Left forelimb (tissue), 1 donor: ENCODE measurements around the gene CCBE1.

Experiments
- DNase-seq: peaks from one replicate; pipeline ENCODE4 v3.0.0-alpha.2; 2018; ENCODE audit warnings: low spot score

The CCBE1 gene

DNA sequence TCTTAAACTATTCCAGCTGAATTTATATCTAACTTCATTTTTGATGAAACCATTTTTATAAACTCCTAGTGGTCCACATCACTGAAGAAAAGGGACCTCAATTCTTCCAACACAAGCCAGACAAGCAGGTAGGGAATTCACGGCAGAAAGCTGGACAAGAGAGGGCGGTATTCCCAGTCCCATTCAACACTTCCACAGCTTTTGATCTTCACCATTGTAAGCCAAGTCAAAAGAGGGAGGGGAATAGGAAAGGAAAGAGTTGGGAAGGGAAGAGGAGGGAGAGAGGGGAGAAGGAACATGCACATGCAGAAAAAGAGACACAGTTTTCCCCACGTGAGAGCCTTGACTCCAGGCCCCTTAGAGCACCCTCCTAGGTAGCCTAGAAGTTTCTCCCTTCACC lies 77.4 kb downstream of the CCBE1 start:
- DNase-seq: no peak

DNA sequence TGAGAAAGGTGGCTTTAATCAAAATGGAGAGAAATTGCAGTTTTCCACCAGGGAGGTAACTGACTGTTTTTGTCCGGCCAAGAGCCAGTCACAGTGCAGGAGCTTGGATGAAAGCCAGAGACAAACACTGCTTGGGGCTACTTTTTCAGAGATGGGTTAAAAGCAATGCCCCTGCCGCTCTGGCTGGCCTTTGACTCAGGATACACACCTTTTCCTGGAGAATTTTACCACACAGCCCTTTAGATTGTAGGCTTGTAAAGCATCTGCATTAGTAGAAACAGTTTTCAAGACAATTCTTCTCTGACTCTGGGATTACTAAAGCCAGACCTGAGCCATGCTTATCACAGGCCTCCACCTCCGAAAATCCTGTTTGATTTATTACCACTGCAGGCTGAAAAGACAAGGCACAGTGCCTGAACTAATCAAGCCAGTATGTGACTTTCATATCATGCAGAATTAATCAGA lies 79.7 kb downstream of the CCBE1 start:
- no peak for DNase-seq

DNA sequence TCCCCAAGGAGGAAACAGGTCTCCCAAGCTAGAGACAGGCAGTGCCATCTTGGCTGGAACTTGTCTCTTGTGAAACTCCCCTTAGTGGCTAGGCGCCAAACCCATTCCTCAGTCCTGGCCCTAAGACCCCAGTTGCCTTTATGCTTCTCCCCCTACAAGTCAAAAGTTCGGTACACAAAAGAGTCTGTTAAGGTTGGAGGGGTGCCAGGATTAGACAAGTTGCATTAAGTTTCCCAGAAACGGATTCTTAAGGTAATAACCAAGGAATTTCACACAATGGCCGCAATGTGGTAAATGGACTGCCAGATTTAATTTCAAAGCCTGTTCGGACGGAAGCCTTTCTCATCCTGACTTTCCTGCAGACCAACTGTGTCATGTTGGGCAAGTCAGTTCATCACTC lies 80.7 kb downstream of the CCBE1 start:
- DNase-seq: no peak

- no peak for DNase-seq
These were observed 83.3 kb downstream of the CCBE1 start for GRCh38 chr18:59613903-59614302.

- DNase-seq: no peak
These were observed 84.8 kb downstream of the CCBE1 start for GRCh38 chr18:59612381-59612780.

- DNase-seq: no peak
These were observed 86.6 kb downstream of the CCBE1 start for GRCh38 chr18:59610546-59611140.

GRCh38 chr18:59609654-59610053 lies 87.6 kb downstream of the CCBE1 start:
- DNase-seq: no peak

DNA sequence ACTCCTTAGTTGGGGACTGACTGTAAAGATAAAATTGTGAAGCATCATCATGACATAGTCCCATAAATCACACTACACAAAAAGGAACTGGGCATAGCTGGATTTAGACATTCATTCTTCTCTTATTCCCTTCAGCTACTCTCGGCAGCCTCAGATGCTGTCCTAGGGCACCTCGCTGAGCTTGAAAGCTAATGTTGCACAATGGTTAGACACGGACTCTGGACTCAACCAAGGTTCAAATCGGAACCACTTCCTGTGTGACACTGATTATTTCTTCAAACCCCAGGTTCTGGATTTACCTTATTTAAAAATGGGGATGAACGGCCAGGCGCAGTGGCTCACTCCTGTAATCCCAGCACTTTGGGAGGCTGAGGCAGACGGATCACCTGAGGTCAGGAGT lies 89.8 kb downstream of the CCBE1 start:
- no peak for DNase-seq

DNA sequence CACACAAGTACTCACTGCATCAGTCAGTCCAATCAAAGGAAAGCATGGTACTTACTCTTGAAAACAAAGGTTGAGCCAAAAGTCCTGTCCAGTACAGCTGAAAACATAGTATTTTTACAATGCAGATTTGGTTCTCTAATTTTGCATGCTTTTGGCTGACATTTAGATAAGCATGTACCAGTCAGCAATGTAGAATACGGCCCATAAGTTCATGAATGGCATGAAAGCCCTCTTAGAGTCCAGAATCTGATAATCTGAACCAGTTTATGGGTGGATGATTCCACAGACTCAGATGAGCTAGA lies 90.2 kb downstream of the CCBE1 start:
- DNase-seq: no peak

DNA sequence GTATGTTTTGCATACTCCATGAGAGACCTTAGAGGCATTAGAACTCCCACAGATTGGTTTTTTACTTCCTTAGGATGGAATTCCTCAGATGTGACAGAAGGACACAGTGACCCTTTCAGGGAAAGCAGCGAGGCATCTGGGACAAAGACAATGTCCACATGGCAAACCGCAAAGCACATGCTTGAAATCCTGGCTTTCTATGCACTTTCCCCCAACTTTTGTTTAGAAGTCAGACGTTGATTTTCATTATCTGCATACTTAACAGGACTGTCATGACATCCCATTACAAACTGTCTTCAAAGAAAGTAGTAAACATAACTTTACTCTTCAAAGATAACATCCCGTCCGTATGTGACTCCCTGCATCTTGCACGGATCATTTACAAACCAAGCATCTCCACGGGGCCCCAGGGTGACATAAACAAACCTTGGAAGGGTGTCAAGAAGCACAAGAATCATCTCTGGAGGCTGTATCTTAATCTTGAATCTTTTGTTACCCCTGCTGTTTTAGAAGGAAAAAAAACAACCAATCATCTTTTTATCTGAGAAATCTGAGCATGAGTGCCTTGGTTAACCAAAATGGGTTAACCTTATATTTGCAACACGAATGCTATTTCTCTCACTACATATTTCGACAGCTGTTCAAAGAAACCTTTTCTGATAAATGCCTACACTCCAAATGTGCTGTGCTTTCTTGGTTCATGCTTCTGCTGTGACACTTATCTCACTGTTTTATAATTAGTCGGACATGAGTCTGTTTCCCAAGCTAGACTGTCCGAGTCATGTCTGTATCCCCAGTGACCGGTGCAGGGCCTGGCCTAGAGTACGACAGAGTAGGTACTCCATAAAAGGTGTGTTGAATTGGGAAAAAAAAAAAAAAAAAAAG lies 90.8 kb downstream of the CCBE1 start:
- DNase-seq: no peak

DNA sequence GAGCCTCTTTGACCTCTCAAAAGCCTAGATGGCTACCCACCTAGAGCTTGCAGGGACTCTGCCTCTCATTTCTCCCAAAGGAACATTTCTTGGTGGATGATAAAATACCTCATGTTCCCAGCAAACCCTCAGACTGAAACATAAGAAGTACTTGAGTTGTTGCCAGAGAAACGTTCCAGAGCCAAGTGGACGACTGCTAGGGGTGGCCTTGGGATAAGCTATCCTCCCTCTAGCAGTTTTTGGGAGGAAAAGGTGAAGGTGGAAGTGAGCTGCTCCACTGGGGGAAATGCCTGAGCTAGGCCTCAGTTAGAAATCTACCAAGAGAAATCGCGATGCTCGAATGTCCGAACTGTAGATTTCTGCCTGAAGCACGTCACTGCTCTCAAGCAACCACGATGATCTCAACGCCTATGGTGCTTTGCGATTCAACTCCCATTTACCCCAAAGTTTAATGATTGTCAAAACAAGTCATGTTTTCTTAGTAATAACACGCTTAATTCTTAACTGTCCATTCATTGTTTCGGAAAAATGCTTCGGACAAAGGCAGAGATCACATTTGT lies 91.5 kb downstream of the CCBE1 start:
- no peak for DNase-seq

DNA sequence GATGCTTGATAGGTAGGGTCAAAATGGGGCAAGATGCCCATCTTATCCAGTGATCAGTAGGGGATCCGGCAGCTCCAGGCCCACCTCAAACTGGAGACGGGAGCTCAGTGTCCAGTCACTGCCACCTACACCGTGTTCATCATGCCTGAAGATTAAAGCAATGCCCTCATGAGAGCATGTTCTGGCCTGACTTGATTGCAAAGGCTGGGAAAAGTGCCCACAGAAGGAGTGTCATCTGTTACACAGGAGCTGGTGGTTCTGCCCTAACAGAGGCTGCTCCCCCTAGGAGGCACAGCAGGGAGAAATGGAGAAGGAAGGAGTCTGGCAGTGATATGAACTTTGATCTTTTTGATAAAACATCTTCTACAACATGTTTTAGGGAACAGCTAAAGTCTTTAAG lies 92.3 kb downstream of the CCBE1 start:
- DNase-seq: no peak

DNA sequence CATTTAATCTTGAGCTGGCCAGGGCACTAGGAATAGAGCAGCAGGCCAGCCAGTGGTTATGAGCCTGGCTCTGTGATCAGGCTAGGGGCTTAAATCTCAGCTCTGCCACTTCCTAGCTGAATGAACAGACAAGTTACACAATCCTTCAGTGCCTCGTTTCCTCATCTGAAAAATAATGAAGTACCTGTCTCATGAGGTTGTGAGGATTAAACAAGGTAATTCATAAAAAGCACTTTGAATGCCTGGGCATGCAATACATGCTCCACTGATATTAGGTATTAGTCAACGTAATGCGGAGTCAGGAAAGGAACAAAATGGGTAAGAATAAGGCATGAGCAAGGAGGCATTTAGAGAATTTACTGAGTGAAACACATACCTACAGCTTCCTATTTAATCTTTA lies 100.2 kb downstream of the CCBE1 start:
- DNase-seq: no peak

GRCh38 chr18:59593291-59593717 lies 103.9 kb downstream of the CCBE1 start:
- DNase-seq: no peak

GRCh38 chr18:59592624-59593023 lies 104.6 kb downstream of the CCBE1 start:
- DNase-seq: no peak

DNA sequence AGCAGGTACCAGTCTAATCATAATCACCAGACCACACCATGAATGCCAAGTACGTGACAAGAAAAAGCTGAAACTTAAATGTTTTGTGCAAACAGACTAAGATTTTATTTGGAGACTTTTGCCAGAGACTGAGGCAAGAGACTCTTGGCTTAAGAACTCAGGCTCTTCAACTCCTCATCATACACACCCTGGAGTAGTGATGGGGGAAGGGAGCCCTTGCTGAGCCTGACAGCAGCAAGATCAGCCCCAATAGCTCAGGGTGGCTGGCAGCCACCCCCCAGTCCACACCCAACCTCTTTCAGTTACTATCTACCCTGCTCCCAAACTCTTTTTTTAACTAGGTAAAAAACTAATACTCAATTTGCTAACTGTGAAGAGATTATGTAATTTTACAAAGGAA lies 114.8 kb downstream of the CCBE1 start:
- DNase-seq: no peak

DNA sequence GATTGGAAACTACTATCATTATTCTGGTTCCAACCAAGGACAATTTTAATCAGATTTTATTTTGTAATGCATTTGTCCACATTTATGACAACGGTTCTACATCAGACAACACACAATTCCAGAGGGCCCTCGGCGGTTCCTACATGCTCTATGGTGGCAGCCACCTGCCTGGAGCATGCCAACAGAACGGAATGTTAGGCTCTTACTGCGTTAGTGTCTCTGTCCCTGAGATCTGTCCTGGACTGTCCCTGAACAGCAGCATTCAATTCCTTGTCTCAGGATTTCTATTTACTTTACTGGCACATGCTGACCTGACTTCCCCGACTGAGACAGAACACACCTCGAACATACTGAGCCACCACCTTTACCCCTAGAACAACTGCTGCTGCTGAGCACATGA lies 117.7 kb downstream of the CCBE1 start:
- DNase-seq: no peak

DNA sequence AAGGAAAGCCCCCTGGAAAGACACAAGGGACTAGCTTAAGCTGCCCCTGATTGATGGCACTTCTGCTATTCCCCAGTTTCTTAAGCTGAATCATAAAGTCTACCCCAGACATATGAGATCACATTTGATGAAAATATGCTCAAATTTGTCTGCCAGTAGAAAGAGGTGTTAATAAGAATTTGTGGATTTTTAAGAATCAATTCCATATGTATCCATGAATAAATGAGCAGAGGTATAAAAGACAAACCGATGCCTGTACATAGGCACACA lies 119.9 kb downstream of the CCBE1 start:
- DNase-seq: no peak

GRCh38 chr18:59576541-59577385 lies 120.5 kb downstream of the CCBE1 start:
- DNase-seq: no peak

DNA sequence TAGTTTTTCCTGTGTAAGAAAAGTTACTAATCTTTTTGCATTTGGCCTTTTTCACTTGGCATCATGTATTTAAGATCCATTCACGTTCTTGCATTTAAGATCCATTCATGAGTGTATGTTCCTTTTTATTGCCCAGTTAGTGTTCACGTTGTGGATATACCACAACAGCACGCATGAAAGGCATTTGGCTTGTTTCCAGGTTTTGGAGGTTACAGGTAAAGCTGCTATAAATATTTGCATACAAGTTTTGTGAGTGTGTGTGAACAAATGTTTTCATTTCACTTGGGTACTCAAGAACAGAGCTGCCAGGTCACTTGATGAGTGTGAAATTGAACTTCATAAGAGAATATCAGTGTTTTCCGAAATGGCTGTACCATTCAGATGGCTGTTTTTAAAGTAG lies 121.2 kb downstream of the CCBE1 start:
- no peak for DNase-seq

GRCh38 chr18:59573962-59574361 lies 123.3 kb downstream of the CCBE1 start:
- DNase-seq: no peak

DNA sequence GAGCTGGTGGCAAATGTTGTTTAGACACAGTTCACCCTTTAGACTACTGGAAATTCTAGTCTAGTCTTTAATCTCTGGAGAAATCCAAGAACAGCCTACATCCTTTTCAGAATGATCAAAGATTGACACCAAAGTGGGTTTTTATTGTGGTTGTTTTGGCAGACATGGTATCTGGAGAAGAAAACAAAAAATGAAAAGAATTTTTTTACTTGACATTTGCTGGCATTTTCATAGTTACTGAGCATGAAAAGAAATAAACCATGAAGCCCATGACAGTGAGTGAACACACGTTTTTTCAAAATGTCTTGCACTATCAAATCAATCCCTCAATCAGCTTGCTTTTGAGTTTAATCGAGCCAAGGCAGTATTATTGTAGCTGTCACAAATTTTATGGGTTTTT lies 125.3 kb downstream of the CCBE1 start:
- DNase-seq: no peak

DNA sequence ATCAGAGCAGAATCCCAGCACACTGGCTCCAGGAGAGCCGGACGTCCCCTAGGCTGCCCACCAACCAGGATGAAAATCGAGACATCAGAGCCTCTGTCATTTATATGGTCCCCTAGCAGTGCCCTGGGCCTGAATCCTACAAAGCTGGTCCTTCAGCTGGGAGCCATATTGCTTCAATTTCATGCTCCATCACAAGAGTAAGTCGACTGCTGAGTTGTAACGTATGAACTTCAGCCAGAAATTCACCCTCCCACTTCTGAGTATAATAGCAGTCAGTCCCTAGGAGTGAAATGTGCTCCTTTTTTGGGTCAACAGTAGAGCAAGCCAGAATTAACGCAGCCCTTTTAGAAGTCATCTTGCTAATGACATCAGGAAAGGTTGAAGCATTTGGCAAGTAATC lies 126.4 kb downstream of the CCBE1 start:
- no peak for DNase-seq
